AG09309 (cell line): ENCODE measurements around the gene INPP5A.

Experiments
- DNase-seq: peaks from one replicate; pipeline ENCODE4 v3.0.0-alpha.2; 2010; ENCODE audit warnings: low read depth
- H3K4me3 ChIP-seq: 2 replicates; pipeline ENCODE4 v1.5.1; 2011; ENCODE audit warnings: mild to moderate bottlenecking, low read depth, low read length, moderate library complexity; ENCODE audit not compliant: control insufficient read depth
- CTCF ChIP-seq: IDR thresholded peaks from 2 replicates; pipeline ENCODE4 v1.5.1; 2011; ENCODE audit warnings: mild to moderate bottlenecking, low read depth, low read length, inconsistent platforms; ENCODE audit not compliant: insufficient read depth, control insufficient read depth; ENCODE audit errors: missing control alignments

Gene INPP5A

DNA sequence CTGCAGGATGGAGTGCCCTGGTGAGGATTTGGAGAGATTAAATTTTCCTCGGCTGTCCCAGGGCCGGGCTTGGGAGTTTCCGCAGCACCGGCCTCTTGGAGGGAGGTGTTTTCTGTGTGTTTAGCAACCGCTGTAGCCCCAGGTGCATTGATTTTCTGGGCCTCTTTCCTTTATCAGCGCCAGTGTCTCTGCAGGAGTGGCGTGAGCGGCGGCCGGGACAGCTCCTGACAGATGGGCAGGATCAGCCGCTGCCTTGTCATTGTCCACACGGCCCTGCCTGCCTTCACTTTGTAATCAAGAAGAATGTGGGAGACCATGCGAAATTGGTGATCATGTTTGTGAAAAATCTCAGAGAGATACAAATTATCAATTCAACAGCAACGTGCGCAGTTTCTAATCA lies 216.0 kb downstream of the INPP5A start:
- no peak for DNase-seq
- no peak for TF ChIP-seq CTCF
- H3K4me3 ChIP-seq, result no peak overlapping the region

GRCh38 chr10:132754071-132754470 lies 216.5 kb downstream of the INPP5A start:
- TF ChIP-seq CTCF, result no peak
- H3K4me3 ChIP-seq, result no peak overlapping the region
- no peak for DNase-seq

DNA sequence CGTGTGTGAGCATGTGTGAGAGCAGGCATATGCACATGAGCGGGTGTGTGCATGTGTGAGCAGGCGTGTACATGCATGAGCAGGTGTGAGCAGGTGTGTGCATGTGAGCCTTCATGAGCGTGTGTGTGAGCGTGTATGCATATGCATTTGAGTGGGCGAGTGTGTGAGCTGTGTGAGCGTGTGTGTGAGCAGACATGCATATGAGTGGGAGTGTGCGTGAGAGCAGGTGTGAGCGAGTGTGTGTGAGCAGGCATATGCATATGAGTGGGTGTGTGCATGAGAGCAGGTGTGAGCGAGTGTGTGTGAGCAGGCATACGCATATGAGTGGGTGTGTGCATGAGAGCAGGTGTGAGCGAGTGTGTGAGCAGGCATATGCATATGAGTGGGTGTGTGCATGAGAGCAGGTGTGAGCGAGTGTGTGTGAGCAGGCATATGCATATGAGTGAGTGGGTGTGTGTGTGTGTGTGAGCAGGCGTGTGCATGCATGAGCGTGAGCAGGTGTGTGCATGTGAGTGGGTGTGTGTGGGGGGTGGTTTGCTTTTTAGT lies 217.7 kb downstream of the INPP5A start:
- TF ChIP-seq CTCF, result no peak
- DNase-seq, result no peak
- no peak overlapping the region for H3K4me3 ChIP-seq

- no peak for TF ChIP-seq CTCF
- no peak overlapping the region for H3K4me3 ChIP-seq
- DNase-seq, result no peak
These were observed 219.0 kb downstream of the INPP5A start for GRCh38 chr10:132756591-132756990.

GRCh38 chr10:132757171-132757570 lies 219.6 kb downstream of the INPP5A start:
- no peak for TF ChIP-seq CTCF
- H3K4me3 ChIP-seq, result no peak overlapping the region
- DNase-seq, result no peak

GRCh38 chr10:132758865-132759264 lies 221.3 kb downstream of the INPP5A start:
- H3K4me3 ChIP-seq, result no peak overlapping the region
- no peak for DNase-seq
- no peak for TF ChIP-seq CTCF

- TF ChIP-seq CTCF, result no peak
- H3K4me3 ChIP-seq, result no peak overlapping the region
- DNase-seq, result no peak
These were observed 223.9 kb downstream of the INPP5A start for GRCh38 chr10:132761395-132762060.
